Sigmoid colon (tissue), 7 donors: Measurements from ENCODE around the gene AUTS2. TPM values are rescaled to one million over a fixed set of nuclear protein-coding genes. Genes with fewer than 3 reads are reported as not detected.

Source experiments
- DNase-seq: peaks from one replicate; pipeline ENCODE4 v3.0.0-alpha.2; 2019
- H3K27ac ChIP-seq, 4 donors: fragments of 200-600 bp; sonication (generic); one replicate each; pipeline ENCODE4 v1.5.1; 2016 to 2019; ENCODE audit warnings: mild to moderate bottlenecking in 1 of 4
- H3K27me3 ChIP-seq, 3 donors: fragments of 200-600 bp; sonication (generic); one replicate each; pipeline ENCODE4 v1.5.1; 2019; ENCODE audit warnings: mild to moderate bottlenecking in 1 of 3
- H3K36me3 ChIP-seq, 4 donors: fragments of 200-600 bp; sonication (generic); one replicate each; pipeline ENCODE4 v1.5.1; 2016 to 2019
- H3K4me1 ChIP-seq, 4 donors: fragments of 200-600 bp; sonication (generic); one replicate each; pipeline ENCODE4 v1.5.1; 2017 to 2019
- H3K4me3 ChIP-seq, 4 donors: fragments of 200-600 bp; sonication (generic); one replicate each; pipeline ENCODE4 v1.5.1; 2017 to 2019; ENCODE audit warnings: mild to moderate bottlenecking in 2 of 4, moderate library complexity in 1 of 4
- H3K9me3 ChIP-seq, 4 donors: fragments of 200-600 bp in 3 of 4; sonication (generic) in 3 of 4; one replicate each; pipeline versions ENCODE4 v1.5.1 to v1.6.1; 2013 to 2019
- EP300 ChIP-seq, 4 donors: sonication (generic); formaldehyde crosslinking; IDR thresholded peaks; one replicate each; pipeline ENCODE4 v1.6.1; 2017; ENCODE audit warnings: antibody characterized with exemption in 4 of 4
- POLR2A ChIP-seq, 2 donors: fragments of 450-650 bp; IDR thresholded peaks; one replicate each; pipeline ENCODE4 v1.6.1; 2016; ENCODE audit warnings: antibody characterized with exemption in 2 of 2, mild to moderate bottlenecking in 2 of 2, moderate library complexity in 2 of 2
- POLR2AphosphoS5 ChIP-seq, 4 donors: sonication (generic); formaldehyde crosslinking; IDR thresholded peaks; one replicate each; pipeline ENCODE4 v1.6.1; 2017; ENCODE audit warnings: antibody characterized with exemption in 4 of 4
- WGBS, 2 donors: extraction: QIAGEN DNeasy Blood & Tissue Kit; methylation state at CpG; one replicate each; pipeline ENCODE4 v1.1.7; 2013; 5-methylcytosine and 5-hydroxymethylcytosine counted together
- intact Hi-C: fragments of 100-400 bp; cut with DNase I; formaldehyde crosslinking; loops from one replicate; pipeline ENCODE4 v1.15.1; 2023
- polyA plus RNA-seq, 3 donors: library from polyadenylated mRNA; stranded (reverse); fragments of 200-250 nt; gene quantifications; one replicate each; pipeline ENCODE4 v1.2.3, GENCODE V29; 2013
- total RNA-seq, 4 donors: library from RNA; depleted of rRNA; stranded (reverse); fragments of >200 nt; gene quantifications; one replicate each; pipeline ENCODE4 v1.1.0, GENCODE V29; 2016
- TF ChIP-seq, protein P1 (sequence below), 4 experiments: fragments of 450-650 bp in 3 of 4; fragments of 200-600 bp in 1 of 4; IDR thresholded peaks; one replicate each; pipeline ENCODE4 v1.5.1; 2016 to 2019; ENCODE audit warnings: antibody characterized with exemption in 4 of 4, mild to moderate bottlenecking in 3 of 4, moderate library complexity in 2 of 4
- donor health status: healthy with polysubstance abuse.
- donor health status: Bipolar disorder and iron deficiency.
- donor health status: healthy.

AUTS2 gene
- total and polyA plus RNA-seq, 7 donors = 3.6 to 55.7 (median 25.5) TPM

DNA sequence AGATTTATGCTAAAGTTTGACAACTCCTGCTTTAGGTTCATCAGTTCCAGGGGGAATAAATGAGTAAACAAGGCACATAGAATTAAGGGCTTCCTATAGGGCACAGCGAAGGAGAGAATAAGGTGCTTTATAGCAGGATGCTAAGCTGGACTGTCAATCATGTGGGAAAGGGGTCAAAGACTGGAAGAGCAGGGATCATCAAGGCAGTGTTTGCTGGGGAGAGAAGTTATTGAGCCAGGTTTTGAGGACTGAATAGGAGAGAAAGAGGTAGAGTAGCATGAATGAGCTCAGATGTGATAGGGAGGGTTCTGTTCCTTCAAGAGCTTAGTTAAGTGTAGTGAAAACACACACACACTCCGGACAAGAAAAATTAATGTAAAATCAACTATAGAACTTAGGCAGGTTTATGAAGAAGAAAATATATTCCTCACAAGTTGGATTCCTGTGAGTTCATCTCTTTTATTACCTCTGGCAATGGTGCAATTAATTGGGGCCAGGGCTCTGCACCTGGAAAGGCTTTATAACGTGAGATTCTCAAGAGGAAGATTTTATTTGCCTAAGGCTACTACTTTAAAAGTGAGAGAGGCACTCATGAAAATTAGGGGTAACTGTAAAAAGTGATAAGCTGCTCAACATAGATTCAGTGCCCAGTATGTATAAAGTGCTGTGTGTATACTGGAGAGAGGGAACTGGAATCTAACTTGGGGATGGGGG lies 222.4 kb downstream of the AUTS2 start:
- no peaks in the 10 kb centered on the region for H3K9me3 ChIP-seq
- H3K27ac ChIP-seq = no peak overlapping the region
- peaks cover 0 to 82% (median 73%) of the 10 kb centered on the region in 4 donors for H3K4me1 ChIP-seq
- no peaks in the 10 kb centered on the region for H3K36me3 ChIP-seq
- TF ChIP-seq POLR2A (IDR thresholded peaks at IDR 0.05) = no peak
- no peak for TF ChIP-seq EP300 (IDR thresholded peaks at IDR 0.05)
- TF ChIP-seq, protein P1, sequence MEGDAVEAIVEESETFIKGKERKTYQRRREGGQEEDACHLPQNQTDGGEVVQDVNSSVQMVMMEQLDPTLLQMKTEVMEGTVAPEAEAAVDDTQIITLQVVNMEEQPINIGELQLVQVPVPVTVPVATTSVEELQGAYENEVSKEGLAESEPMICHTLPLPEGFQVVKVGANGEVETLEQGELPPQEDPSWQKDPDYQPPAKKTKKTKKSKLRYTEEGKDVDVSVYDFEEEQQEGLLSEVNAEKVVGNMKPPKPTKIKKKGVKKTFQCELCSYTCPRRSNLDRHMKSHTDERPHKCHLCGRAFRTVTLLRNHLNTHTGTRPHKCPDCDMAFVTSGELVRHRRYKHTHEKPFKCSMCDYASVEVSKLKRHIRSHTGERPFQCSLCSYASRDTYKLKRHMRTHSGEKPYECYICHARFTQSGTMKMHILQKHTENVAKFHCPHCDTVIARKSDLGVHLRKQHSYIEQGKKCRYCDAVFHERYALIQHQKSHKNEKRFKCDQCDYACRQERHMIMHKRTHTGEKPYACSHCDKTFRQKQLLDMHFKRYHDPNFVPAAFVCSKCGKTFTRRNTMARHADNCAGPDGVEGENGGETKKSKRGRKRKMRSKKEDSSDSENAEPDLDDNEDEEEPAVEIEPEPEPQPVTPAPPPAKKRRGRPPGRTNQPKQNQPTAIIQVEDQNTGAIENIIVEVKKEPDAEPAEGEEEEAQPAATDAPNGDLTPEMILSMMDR (IDR thresholded peaks at IDR 0.05) = no peak
- no peak for TF ChIP-seq POLR2AphosphoS5 (IDR thresholded peaks at IDR 0.05)
- no peak overlapping the region for H3K4me3 ChIP-seq
- no peak for DNase-seq
- 61 to 75% methylated on average over 3 of the region's 3 CpGs for WGBS, 2 donors
- H3K27me3 ChIP-seq = no peaks in the 10 kb centered on the region
- intact Hi-C loops = no loop called here

GRCh38 chr7:69822386-69822785 lies 224.1 kb downstream of the AUTS2 start:
- DNase-seq = no peak
- no peaks in the 10 kb centered on the region for H3K36me3 ChIP-seq
- TF ChIP-seq POLR2A (IDR thresholded peaks at IDR 0.05) (no peak), EP300 (IDR thresholded peaks at IDR 0.05) (no peak), POLR2AphosphoS5 (IDR thresholded peaks at IDR 0.05) (no peak)
- TF ChIP-seq, protein P1 (IDR thresholded peaks at IDR 0.05) = no peak
- no peak overlapping the region for H3K4me3 ChIP-seq
- H3K27me3 ChIP-seq = no peaks in the 10 kb centered on the region
- intact Hi-C loops = no loop called here
- peaks cover 0 to 82% (median 73%) of the 10 kb centered on the region in 4 donors for H3K4me1 ChIP-seq
- no peaks in the 10 kb centered on the region for H3K9me3 ChIP-seq
- WGBS, 2 donors = 67 to 76% methylated on average over 1 of the region's 1 CpG
- H3K27ac ChIP-seq = no peak overlapping the region

DNA sequence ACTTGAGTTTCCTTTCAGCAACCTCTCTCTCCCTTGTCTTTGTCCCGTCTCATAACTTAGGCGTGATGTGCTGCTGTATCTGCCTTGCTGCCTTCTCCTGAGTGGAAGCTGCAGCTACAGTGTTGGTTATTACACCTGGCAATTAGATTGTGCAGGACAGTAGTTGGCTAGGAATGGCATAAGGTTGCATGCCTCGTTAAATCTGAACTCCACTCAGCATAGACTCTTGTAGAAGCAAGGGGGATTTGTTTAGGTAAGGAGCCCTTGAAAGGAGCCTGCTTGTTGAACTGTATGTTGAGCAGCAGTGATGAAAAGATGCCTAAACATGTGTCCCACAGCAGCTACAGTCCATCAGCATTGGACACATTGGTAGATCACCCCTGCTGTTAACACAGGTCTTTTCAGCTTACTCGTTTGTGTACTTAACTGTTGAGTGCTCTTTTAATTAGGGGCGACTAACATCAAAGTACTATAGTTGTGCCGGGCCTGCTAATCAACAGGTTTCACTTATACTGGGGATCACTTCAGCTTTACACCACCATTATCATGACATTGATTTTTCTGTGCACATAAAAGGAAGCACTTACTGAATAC lies 225.0 kb downstream of the AUTS2 start:
- Histone ChIP-seq H3K9me3 (no peaks in the 10 kb centered on the region), H3K27me3 (no peaks in the 10 kb centered on the region), H3K4me3 (no peak overlapping the region), H3K36me3 (no peaks in the 10 kb centered on the region), H3K27ac (no peak overlapping the region), H3K4me1 (peaks cover 0 to 77% (median 66%) of the 10 kb centered on the region in 4 donors)
- intact Hi-C loops = no loop called here
- no peak for DNase-seq
- TF ChIP-seq POLR2A (IDR thresholded peaks at IDR 0.05) (no peak), EP300 (IDR thresholded peaks at IDR 0.05) (no peak), POLR2AphosphoS5 (IDR thresholded peaks at IDR 0.05) (no peak)
- TF ChIP-seq, protein P1 (IDR thresholded peaks at IDR 0.05) = no peak
- WGBS, 2 donors = 55 to 77% methylated on average over 6 of the region's 6 CpGs

- 62 to 78% methylated on average over 7 of the region's 7 CpGs for WGBS, 2 donors
- H3K27ac ChIP-seq = peak overlapping the region in 2 of 4 donors; percentile 27 to 35
- DNase-seq = no peak
- H3K36me3 ChIP-seq = no peaks in the 10 kb centered on the region
- intact Hi-C loops = loop anchor here (5.0 kb wide), 1 partner anchor 228 kb away; the partner anchor contains the start of gene AUTS2
- TF ChIP-seq EP300 (IDR thresholded peaks at IDR 0.05) (no peak), POLR2AphosphoS5 (IDR thresholded peaks at IDR 0.05) (peak in 2 of 4 donors; percentile 29 to 48), POLR2A (IDR thresholded peaks at IDR 0.05) (no peak)
- TF ChIP-seq, protein P1 (IDR thresholded peaks at IDR 0.05) = no peak
- H3K4me1 ChIP-seq = peaks cover 0 to 56% (median 47%) of the 10 kb centered on the region in 4 donors
- H3K9me3 ChIP-seq = no peaks in the 10 kb centered on the region
- no peak overlapping the region for H3K4me3 ChIP-seq
- no peaks in the 10 kb centered on the region for H3K27me3 ChIP-seq
Measured at GRCh38 chr7:69825113-69825972, 227.1 kb downstream of the AUTS2 start.
